C1 segment of cervical spinal cord (tissue), 14 donors: ENCODE data around the gene MYOM1.
"Not testable (repeated sequence)": the region's sequence is repeated elsewhere in the genome, so short reads cannot be mapped to it uniquely, and the experiment has no call there.

Experiments used
- DNase-seq, 14 donors: peaks; one replicate each; lab custom pipeline; 2025; lab: John Stamatoyannopoulos, UW

MYOM1 gene

GRCh38 chr18:3040173-3040572, 179.6 kb downstream of the MYOM1 start:
- DNase-seq: no peak

DNA sequence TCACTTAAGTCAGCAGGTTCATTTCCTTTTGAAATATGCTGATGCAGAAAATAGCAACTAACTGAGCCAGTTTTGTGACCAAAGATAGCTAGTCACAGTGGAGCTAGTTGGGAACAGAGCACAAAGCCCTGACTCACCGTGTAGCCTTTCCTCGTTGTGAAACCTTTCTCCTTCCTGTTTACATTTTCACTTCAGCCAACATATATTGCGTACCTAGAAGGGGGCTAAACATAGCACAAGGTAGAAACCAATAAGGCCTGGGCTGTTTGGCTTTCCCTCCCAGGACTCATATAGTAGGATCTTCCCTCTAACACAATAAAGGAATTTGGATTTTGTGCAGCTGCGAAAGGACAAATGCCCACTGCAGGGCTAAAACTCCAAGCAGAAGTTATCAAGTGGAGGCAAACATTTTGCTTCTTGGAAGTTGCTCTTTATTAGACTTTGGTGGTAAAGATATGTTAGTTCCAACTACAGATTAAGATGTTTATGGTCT, 182.3 kb downstream of the MYOM1 start:
- DNase-seq: no peak

DNA sequence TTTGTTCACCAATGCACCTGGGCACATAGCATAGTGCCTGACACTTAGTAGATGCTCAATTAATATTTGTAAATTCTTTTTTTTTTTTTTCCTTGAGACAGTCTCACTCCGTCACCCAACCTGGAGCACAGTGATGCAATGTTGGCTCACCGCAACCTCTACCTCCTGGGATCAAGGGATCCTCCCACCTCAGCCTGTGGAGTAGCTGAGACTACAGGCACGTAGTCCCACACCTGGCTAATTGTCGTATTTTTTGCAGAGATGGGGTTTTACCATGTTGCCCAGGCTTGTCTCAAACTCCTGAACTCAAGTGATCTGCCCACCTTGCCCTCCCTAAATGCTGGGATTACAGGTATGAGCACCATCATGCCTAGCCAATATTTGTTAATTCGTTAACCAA, 183.7 kb downstream of the MYOM1 start:
- DNase-seq: no peak

DNA sequence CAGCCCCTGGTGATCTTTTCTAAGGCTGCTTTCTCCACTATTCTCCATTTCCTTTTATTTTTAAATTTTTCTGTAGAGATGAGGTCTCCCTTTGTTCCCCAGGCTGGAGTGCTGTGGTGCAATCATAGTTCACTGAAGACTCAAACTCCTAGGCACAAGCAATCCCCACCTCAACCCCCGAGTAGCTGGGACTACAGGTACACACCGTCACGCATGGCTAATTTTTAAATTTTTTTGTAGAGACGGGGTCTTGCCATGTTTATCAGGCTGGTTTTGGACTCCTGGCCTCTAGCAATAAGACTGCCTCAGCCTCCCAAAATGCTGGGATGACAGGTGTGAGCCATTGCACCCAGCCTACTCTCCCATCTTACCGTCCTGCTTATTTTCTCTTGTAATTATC, 184.1 kb downstream of the MYOM1 start:
- DNase-seq: no peak

GRCh38 chr18:3032721-3033120, 187.0 kb downstream of the MYOM1 start:
- no peak for DNase-seq

- DNase-seq: no peak
Measured at GRCh38 chr18:3029215-3029952, 190.4 kb downstream of the MYOM1 start.

DNA sequence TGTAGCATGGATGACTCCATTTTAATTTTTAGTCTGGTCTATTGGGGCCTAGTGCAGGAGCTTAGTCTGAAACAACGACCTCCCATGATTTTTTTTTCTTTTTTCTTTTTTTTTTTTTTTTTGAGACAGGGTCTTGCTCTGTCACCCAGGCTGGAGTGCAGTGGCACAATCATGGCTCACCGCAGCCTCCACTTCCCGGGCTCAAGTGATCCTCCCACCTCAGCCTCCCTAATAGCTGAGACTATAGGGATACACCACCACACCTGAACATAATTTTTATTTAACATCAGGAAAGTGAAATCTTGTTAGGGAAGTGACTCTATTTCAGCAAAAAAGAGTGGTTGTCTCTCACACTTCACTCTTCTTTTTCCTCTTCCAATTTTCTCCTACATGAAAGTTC, 191.7 kb downstream of the MYOM1 start:
- DNase-seq: not testable (repeated sequence)

GRCh38 chr18:3027370-3027891, 192.3 kb downstream of the MYOM1 start:
- no peak for DNase-seq

GRCh38 chr18:3025544-3025943, 194.2 kb downstream of the MYOM1 start:
- DNase-seq: no peak

DNA sequence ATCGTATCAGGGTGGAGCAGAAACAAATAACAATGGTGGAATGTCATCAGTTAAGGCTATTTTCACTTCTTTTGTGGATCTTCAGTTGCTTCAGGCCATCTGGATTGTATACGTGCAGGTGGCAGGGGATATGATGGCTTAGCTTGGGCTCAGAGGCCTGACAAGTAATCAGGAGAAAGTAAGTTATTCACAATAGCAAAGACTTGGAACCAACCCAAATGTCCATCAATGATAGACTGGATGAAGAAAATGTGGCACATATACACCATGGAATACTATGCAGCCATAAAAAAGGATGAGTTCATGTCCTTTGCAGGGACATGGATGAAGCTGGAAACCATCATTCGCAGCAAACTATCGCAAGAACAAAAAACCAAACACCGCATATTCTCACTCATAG, 196.2 kb downstream of the MYOM1 start:
- DNase-seq: not testable (repeated sequence)
